GM13977 (cell line): ENCODE results near the gene ZEB2.
A peak's percentile ranks its signal among the peaks of the same experiment; 100 is the strongest.

ENCODE experiments used
- DNase-seq: peaks from one replicate; pipeline ENCODE4 v3.0.0; 2012; ENCODE audit warnings: low spot score
- CTCF ChIP-seq: IDR thresholded peaks from 2 replicates; pipeline ENCODE4 v1.5.1; 2012; ENCODE audit warnings: mild to moderate bottlenecking, control low read depth; ENCODE audit not compliant: insufficient read depth; ENCODE audit errors: extremely low read depth, missing control alignments
- in situ Hi-C: fragments of 300-500 bp; cut with MboI; formaldehyde crosslinking; loops from one replicate; pipeline ENCODE4 v1.12.0; 2022; ENCODE audit warnings: low sequenced_read_pairs, low pct_unique_long_range_greater_than_20kb, mixed read lengths, inconsistent platforms; ENCODE audit not compliant: unreplicated experiment

The ZEB2 gene

GRCh38 chr2:144358374-144358964, 161.4 kb downstream of the ZEB2 start:
- in situ Hi-C loops, result no loop called here
- TF ChIP-seq CTCF, result no peak

GRCh38 chr2:144357623-144358373, 162.1 kb downstream of the ZEB2 start:
- DNase-seq, result peak; percentile 62
- in situ Hi-C loops, result no loop called here
- no peak for TF ChIP-seq CTCF

More at GRCh38 chr2:144358374-144358964, 161.4 kb downstream of the ZEB2 start:
- no peak for DNase-seq

- no peak for TF ChIP-seq CTCF
- no peak for DNase-seq
- in situ Hi-C loops, result no loop called here
Measured at GRCh38 chr2:144356402-144356801, 163.5 kb downstream of the ZEB2 start.

- no peak for DNase-seq
- in situ Hi-C loops, result no loop called here
- TF ChIP-seq CTCF, result no peak
Measured at GRCh38 chr2:144354953-144355352, 165.0 kb downstream of the ZEB2 start.

- TF ChIP-seq CTCF, result no peak
- no peak for DNase-seq
- in situ Hi-C loops, result no loop called here
Measured at GRCh38 chr2:144351687-144352086, 168.2 kb downstream of the ZEB2 start.

- TF ChIP-seq CTCF, result no peak
- DNase-seq, result no peak
- in situ Hi-C loops, result no loop called here
Measured at GRCh38 chr2:144350151-144350802, 169.6 kb downstream of the ZEB2 start.
